SU-DHL-6 (cell line): ENCODE data around the gene DIP2C.

Experiments
- H2AFZ ChIP-seq: fragments of 200-600 bp; sonication (generic); 2 replicates; pipeline ENCODE4 v1.6.1; 2014; ENCODE audit warnings: low read depth, mild to moderate bottlenecking, moderate library complexity, mixed read lengths, antibody characterized with exemption, low read length; ENCODE audit not compliant: severe bottlenecking
- H3F3A ChIP-seq: fragments of 200-600 bp; shearing (Covaris generic); 2 replicates; pipeline ENCODE4 v1.6.0; 2016; ENCODE audit warnings: antibody characterized with exemption, mild to moderate bottlenecking; ENCODE audit not compliant: insufficient read depth
- H3K27ac ChIP-seq: fragments of 200-600 bp; sonication (generic); 2 replicates; pipeline ENCODE4 v1.5.1; 2016; ENCODE audit warnings: low read depth, mild to moderate bottlenecking, low read length, moderate library complexity, mixed read lengths
- H3K27me3 ChIP-seq: fragments of 200-600 bp; sonication (generic), shearing (Covaris generic); 2 replicates; pipeline ENCODE4 v1.6.0; 2014; ENCODE audit warnings: mild to moderate bottlenecking, low read length
- H3K36me3 ChIP-seq: fragments of 200-600 bp; sonication (generic); 2 replicates; pipeline ENCODE4 v1.6.1; 2014; ENCODE audit warnings: mild to moderate bottlenecking, low read length, mixed read lengths
- H3K4me2 ChIP-seq: fragments of 300-600, 200-600 bp; shearing (Covaris generic), sonication (generic); 2 replicates; pipeline ENCODE4 v1.6.0; 2014; ENCODE audit warnings: low read length, low read depth, mild to moderate bottlenecking; ENCODE audit not compliant: poor library complexity, severe bottlenecking
- H3K4me3 ChIP-seq: fragments of 200-600 bp; sonication (generic); 2 replicates; pipeline ENCODE4 v1.5.1; 2014; ENCODE audit warnings: antibody characterized with exemption, low read length, mild to moderate bottlenecking, mixed read lengths; ENCODE audit not compliant: insufficient read depth, poor library complexity, severe bottlenecking
- H3K79me2 ChIP-seq: fragments of 200-600 bp; sonication (generic); 2 replicates; pipeline ENCODE4 v1.6.1; 2014; ENCODE audit warnings: mild to moderate bottlenecking, low read length, moderate library complexity; ENCODE audit not compliant: insufficient read depth
- H3K9ac ChIP-seq: fragments of 200-600 bp; sonication (generic); 2 replicates; pipeline ENCODE4 v1.7.0; 2014; ENCODE audit warnings: mild to moderate bottlenecking, low read length
- H3K9me2 ChIP-seq: fragments of 200-600 bp; sonication (generic); replicated peaks from 2 replicates; pipeline ENCODE4 v1.6.1; 2014; ENCODE audit warnings: low read length; ENCODE audit not compliant: insufficient read depth
- H3K9me3 ChIP-seq: fragments of 200-600 bp; sonication (generic); 2 replicates; pipeline ENCODE4 v1.6.1; 2014; ENCODE audit warnings: low read length, mixed read lengths; ENCODE audit not compliant: insufficient read depth
- H4K20me1 ChIP-seq: fragments of 200-600 bp; sonication (generic); 2 replicates; pipeline ENCODE4 v1.6.1; 2014; ENCODE audit warnings: low read depth, mild to moderate bottlenecking, antibody characterized with exemption, low read length, moderate library complexity, mixed read lengths
- CTCF ChIP-seq: fragments of 200-600 bp; sonication (generic); IDR thresholded peaks from one replicate; pipeline ENCODE4 v1.5.1; 2017; ENCODE audit warnings: antibody characterized with exemption, mild to moderate bottlenecking, low read length, moderate library complexity; ENCODE audit not compliant: insufficient read depth, poor library complexity, severe bottlenecking
- EZH2phosphoT487 ChIP-seq: fragments of 200-600 bp; sonication (generic), shearing (Covaris generic); conservative IDR thresholded peaks from 2 replicates; pipeline ENCODE4 v1.6.1; 2018; ENCODE audit warnings: mild to moderate bottlenecking, antibody characterized with exemption, low read length, moderate library complexity, mixed read lengths

Gene DIP2C

GRCh38 chr10:241966-242643 lies 447.4 kb downstream of the DIP2C start:
- H3K9me3 ChIP-seq: no peaks in the 10 kb centered on the region
- H3F3A ChIP-seq: no peaks in the 10 kb centered on the region
- no peaks in the 10 kb centered on the region for H3K36me3 ChIP-seq
- no peaks in the 10 kb centered on the region for H3K27me3 ChIP-seq
- H3K79me2 ChIP-seq: no peaks in the 10 kb centered on the region
- no peak overlapping the region for H2AFZ ChIP-seq
- H3K4me2 ChIP-seq: no peak overlapping the region
- H3K27ac ChIP-seq: no peak overlapping the region
- H3K4me3 ChIP-seq: no peak overlapping the region
- H3K9me2 ChIP-seq: no peaks in the 10 kb centered on the region
- H3K9ac ChIP-seq: no peak overlapping the region
- no peak for TF ChIP-seq CTCF
- no peak for TF ChIP-seq EZH2phosphoT487
- no peaks in the 10 kb centered on the region for H4K20me1 ChIP-seq

- Histone ChIP-seq H3K9ac (no peak overlapping the region), H3K9me3 (no peaks in the 10 kb centered on the region), H3K36me3 (no peaks in the 10 kb centered on the region), H3F3A (no peaks in the 10 kb centered on the region), H3K27ac (no peak overlapping the region), H3K9me2 (no peaks in the 10 kb centered on the region), H3K27me3 (no peaks in the 10 kb centered on the region), H3K4me3 (no peak overlapping the region), H3K79me2 (no peaks in the 10 kb centered on the region), H3K4me2 (no peak overlapping the region), H4K20me1 (no peaks in the 10 kb centered on the region), H2AFZ (no peak overlapping the region)
- TF ChIP-seq CTCF (no peak), EZH2phosphoT487 (no peak)
These were observed 448.0 kb downstream of the DIP2C start for GRCh38 chr10:241451-241850.

- Histone ChIP-seq H3K9me3 (no peaks in the 10 kb centered on the region), H3K79me2 (no peaks in the 10 kb centered on the region), H3K27ac (no peak overlapping the region), H3K27me3 (no peaks in the 10 kb centered on the region), H2AFZ (no peak overlapping the region), H3K4me3 (no peak overlapping the region), H3K4me2 (no peak overlapping the region), H3K36me3 (no peaks in the 10 kb centered on the region), H3K9ac (no peak overlapping the region), H3K9me2 (no peaks in the 10 kb centered on the region), H4K20me1 (no peaks in the 10 kb centered on the region), H3F3A (no peaks in the 10 kb centered on the region)
- TF ChIP-seq EZH2phosphoT487 (no peak), CTCF (no peak)
These were observed 450.4 kb downstream of the DIP2C start for GRCh38 chr10:239109-239508.
